Left lung (tissue), 10 donors: ENCODE data around the gene CD69. TPM values are rescaled to one million over a fixed set of nuclear protein-coding genes. Genes with fewer than 3 reads are reported as not detected.

Experiments
- ATAC-seq: fragments of 200-7000 bp; cut with Tn5 transposase; one replicate; pipeline ENCODE4 v1.9.1; 2020; ENCODE audit warnings: moderate library complexity
- DNase-seq, 4 donors: peaks; one replicate each; pipeline ENCODE4 v3.0.0-alpha.2; 2013 to 2020
- H3K27ac ChIP-seq, 2 donors: fragments of 200-600 bp; sonication (generic) in 1 of 2; one replicate each; pipeline versions ENCODE4 v1.5.0 to v1.8.0; 2020 to 2021
- H3K27me3 ChIP-seq, 2 donors: fragments of 200-600 bp; sonication (generic) in 1 of 2; one replicate each; pipeline versions ENCODE4 v1.5.0 to v1.8.0; 2020 to 2021
- H3K36me3 ChIP-seq, 2 donors: fragments of 200-600 bp; sonication (generic) in 1 of 2; one replicate each; pipeline versions ENCODE4 v1.5.0 to v1.8.0; 2020 to 2021
- H3K4me1 ChIP-seq, 2 donors: fragments of 200-600 bp; one replicate each; pipeline ENCODE4 v1.8.0; 2021
- H3K4me3 ChIP-seq, 2 donors: fragments of 200-600 bp; sonication (generic) in 1 of 2; one replicate each; pipeline versions ENCODE4 v1.5.0 to v1.8.0; 2020 to 2021; ENCODE audit warnings: mild to moderate bottlenecking in 1 of 2
- H3K9me3 ChIP-seq, 2 donors: fragments of 200-600 bp; sonication (generic) in 1 of 2; one replicate each; pipeline versions ENCODE4 v1.5.0 to v1.8.0; 2020 to 2021
- CTCF ChIP-seq, 2 donors: fragments of 200-600 bp; sonication (generic) in 1 of 2; IDR thresholded peaks; one replicate each; pipeline versions ENCODE4 v1.5.0 to v1.8.0; 2021; ENCODE audit warnings: antibody characterized with exemption in 2 of 2
- intact Hi-C, 2 donors: fragments of 100-400 bp; cut with DNase I; formaldehyde crosslinking; loops; one replicate each; pipeline versions ENCODE4 v1.11.2 to v1.14.2; 2022
- polyA plus RNA-seq, 6 donors: library from polyadenylated mRNA; unstranded; fragments of 120-200 nt; gene quantifications; one replicate each; pipeline ENCODE4 v1.2.1, GENCODE V29; 2013; ENCODE audit not compliant: insufficient read length in 6 of 6
- total RNA-seq, 2 donors: library from RNA; stranded (reverse); fragmentation: NEBNext Ultra II Directional; extraction: Animal tissue kit (Norgen Biotek cat#: 25700); gene quantifications; one replicate each; pipeline ENCODE4 v1.2.1, GENCODE V29; 2021
- donor health status: DM: no; HTN: yes; CAD: no.
- donor health status: DM: no; HTN: no; CAD: no.

Gene CD69
- total and polyA plus RNA-seq, 8 donors = 2.8 to 7.0 (median 5.4) TPM

DNA sequence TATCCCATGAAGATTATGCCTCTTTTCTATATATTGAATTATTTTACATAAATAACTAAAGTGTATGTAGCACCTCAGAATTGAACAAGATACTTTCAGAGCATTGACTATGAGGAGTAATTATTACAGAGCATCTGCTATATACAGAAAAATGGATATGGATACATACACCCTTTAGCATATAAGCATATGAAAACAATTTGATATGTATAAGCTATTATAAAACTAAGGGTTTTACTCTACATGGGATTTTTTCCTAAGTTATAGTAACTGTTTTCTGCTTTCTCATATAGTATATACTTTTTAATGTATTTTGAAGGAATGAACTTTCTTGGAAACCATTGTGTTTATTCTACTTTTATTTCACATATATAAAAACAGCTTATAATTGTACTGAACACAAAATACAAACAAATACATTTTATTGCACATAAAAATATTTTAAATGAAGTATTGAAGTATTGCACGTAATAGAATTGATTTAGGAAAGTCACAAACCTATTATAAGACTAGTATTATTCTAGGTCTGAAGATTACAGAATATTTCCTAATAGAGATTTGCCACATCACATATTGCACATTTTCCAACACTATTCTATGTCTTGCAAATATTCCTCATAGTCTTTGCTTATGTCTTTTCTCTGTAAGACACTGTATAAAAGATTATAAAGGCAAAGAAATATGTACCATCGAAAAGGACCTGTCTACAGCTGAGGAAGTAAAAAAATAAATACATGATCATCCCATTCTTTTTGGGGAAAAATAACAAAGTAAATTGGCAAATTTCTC is 8.4 kb downstream of the CD69 start:
- H3K36me3 ChIP-seq = peaks cover 0 to 10% of the 10 kb centered on the region in 2 donors
- DNase-seq (no peak), ATAC-seq (no peak)
- intact Hi-C loops = no loop called here
- TF ChIP-seq CTCF (IDR thresholded peaks at IDR 0.05) = no peak
- H3K9me3 ChIP-seq = no peaks in the 10 kb centered on the region
- no peak overlapping the region for H3K27ac ChIP-seq
- H3K4me1 ChIP-seq = peaks cover 0 to 20% of the 10 kb centered on the region in 2 donors
- H3K27me3 ChIP-seq = no peaks in the 10 kb centered on the region
- no peak overlapping the region for H3K4me3 ChIP-seq

- peaks cover 0 to 20% of the 10 kb centered on the region in 2 donors for H3K4me1 ChIP-seq
- no peak overlapping the region for H3K4me3 ChIP-seq
- ATAC-seq = peak; percentile 66
- no peaks in the 10 kb centered on the region for H3K27me3 ChIP-seq
- no peak overlapping the region for H3K27ac ChIP-seq
- H3K36me3 ChIP-seq = peaks cover 0 to 10% of the 10 kb centered on the region in 2 donors
- H3K9me3 ChIP-seq = no peaks in the 10 kb centered on the region
- peak in 2 of 4 donors; percentile 32 to 42 for DNase-seq
- intact Hi-C loops = no loop called here
- no peak for TF ChIP-seq CTCF (IDR thresholded peaks at IDR 0.05)
Measured at GRCh38 chr12:9751204-9752144, 9.2 kb downstream of the CD69 start.

DNA sequence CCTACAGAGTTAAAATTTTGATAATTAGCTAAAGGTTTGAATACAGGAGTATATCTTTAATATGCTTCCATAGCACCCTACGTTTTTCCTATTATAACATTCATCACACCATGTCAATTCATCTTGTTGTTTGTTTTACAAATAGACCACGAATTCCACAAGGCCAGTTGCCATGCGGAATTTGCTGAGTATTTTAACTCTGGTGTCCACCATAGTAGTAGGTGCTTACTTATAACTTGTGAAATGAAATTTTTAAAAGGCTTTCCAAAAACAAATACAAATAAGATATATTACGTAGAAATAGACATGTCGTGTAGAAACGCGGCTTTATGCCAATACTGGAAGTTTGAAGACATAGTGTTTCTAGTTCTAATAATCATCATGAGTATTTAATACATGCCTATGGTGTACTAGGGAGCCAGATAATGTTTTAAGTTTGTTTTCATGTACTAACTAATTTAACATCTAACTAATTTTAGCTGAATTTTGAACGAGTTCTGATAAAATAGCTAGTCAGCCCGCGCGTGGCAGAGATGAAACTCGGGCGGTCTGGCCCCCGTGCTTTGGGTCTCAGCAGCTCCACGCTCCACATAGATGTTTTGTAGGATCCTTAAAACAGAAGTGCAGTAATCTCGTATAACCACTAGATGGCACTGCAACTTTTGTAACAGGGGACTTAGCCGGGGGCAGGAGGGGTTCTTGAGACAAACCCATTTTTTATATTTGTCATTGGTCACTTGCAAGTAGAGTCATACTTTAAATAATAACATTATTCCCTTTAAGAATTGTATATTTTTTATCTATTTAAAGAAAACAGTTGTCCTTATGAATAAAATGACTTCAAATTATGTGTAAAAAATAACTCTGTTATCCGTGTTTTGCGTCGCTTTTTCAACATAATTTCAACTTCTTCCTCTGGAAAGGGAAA is 10.2 kb downstream of the CD69 start:
- Histone ChIP-seq H3K9me3 (no peaks in the 10 kb centered on the region), H3K27ac (no peak overlapping the region), H3K27me3 (no peaks in the 10 kb centered on the region), H3K36me3 (peaks cover 0 to 10% of the 10 kb centered on the region in 2 donors), H3K4me3 (no peak overlapping the region), H3K4me1 (peaks cover 0 to 20% of the 10 kb centered on the region in 2 donors)
- DNase-seq (peak in 3 of 4 donors; percentile 47 to 72 (median 61)), ATAC-seq (peak; percentile 95)
- peak; percentile 83 to 86 for TF ChIP-seq CTCF (IDR thresholded peaks at IDR 0.05)
- intact Hi-C loops = no loop called here

DNA sequence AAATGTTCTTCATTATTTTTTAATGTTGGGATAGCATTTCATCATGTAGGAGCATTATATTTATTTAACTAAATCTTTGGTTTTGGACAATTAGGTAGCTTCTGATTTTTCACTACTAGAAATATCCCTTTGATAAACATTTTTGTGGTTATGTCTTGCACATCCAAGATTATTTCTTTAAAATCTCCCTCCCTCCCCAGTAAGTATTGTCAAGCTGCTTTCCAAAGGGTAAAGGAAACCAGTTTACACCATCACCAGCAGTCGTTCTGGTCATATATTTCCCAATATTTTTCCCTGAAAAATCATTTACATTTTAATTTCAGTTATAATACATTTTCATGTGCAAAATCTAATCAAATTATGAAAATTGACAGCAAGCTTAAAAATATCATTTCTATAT is 11.1 kb downstream of the CD69 start:
- Histone ChIP-seq H3K27ac (no peak overlapping the region), H3K4me3 (no peak overlapping the region), H3K36me3 (peaks cover 0 to 10% of the 10 kb centered on the region in 2 donors), H3K4me1 (peaks cover 0 to 20% of the 10 kb centered on the region in 2 donors), H3K27me3 (no peaks in the 10 kb centered on the region), H3K9me3 (no peaks in the 10 kb centered on the region)
- no peak for ATAC-seq
- DNase-seq = no peak
- intact Hi-C loops = loop anchor here in 1 of 2 donors (5.0 kb wide), 1 partner anchor 178 kb away; no protein-coding TSS in a partner anchor
- TF ChIP-seq CTCF (IDR thresholded peaks at IDR 0.05) = no peak
